ENCODE measurements around the gene ITIH3.

Gene ITIH3

GRCh38 chr3:52790741-52791140, 3.9 kb upstream of the ITIH3 start:
- no peak for DNase-seq (ENCODE audit: low read depth)
- TF ChIP-seq, protein P1, sequence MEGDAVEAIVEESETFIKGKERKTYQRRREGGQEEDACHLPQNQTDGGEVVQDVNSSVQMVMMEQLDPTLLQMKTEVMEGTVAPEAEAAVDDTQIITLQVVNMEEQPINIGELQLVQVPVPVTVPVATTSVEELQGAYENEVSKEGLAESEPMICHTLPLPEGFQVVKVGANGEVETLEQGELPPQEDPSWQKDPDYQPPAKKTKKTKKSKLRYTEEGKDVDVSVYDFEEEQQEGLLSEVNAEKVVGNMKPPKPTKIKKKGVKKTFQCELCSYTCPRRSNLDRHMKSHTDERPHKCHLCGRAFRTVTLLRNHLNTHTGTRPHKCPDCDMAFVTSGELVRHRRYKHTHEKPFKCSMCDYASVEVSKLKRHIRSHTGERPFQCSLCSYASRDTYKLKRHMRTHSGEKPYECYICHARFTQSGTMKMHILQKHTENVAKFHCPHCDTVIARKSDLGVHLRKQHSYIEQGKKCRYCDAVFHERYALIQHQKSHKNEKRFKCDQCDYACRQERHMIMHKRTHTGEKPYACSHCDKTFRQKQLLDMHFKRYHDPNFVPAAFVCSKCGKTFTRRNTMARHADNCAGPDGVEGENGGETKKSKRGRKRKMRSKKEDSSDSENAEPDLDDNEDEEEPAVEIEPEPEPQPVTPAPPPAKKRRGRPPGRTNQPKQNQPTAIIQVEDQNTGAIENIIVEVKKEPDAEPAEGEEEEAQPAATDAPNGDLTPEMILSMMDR (IDR thresholded peaks at IDR 0.05; ENCODE audit: low read depth, low read length, missing control alignments), result no peak
- no peak overlapping the region for H3K4me3 ChIP-seq (ENCODE audit: low read depth, low read length)
- in situ Hi-C loops (cut with HindIII; ENCODE audit: low sequenced_read_pairs), result no loop called here

GRCh38 chr3:52791366-52791765, 3.2 kb upstream of the ITIH3 start:
- H3K4me3 ChIP-seq (ENCODE audit: low read depth, low read length), result no peak overlapping the region
- TF ChIP-seq, protein P1 (IDR thresholded peaks at IDR 0.05; ENCODE audit: low read depth, low read length, missing control alignments), result no peak
- in situ Hi-C loops (cut with HindIII; ENCODE audit: low sequenced_read_pairs), result no loop called here
- DNase-seq (ENCODE audit: low read depth), result no peak

DNA sequence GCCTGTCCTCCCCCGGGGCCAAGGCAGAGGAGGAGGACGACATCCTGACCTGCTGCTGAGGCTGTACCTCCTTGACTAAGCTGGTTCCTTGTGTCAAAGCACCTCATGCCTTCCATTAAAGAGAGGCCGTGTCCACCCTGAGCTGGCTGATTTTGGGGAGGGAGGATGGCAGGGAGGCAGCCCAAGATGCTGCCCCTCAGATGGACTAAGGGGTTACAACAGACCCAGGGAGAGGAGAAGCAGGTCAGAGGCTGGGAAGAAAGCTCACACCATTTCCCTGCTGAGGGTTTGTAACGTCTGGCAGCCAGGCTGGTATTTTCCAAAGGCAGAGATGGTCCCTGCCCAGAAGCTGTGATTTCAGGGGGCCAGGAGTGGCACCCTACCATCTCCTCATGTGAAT, 2.7 kb upstream of the ITIH3 start:
- DNase-seq (ENCODE audit: low read depth), result no peak
- TF ChIP-seq, protein P1 (IDR thresholded peaks at IDR 0.05; ENCODE audit: low read depth, low read length, missing control alignments), result no peak
- in situ Hi-C loops (cut with HindIII; ENCODE audit: low sequenced_read_pairs), result no loop called here

GRCh38 chr3:52792413-52792812, 2.2 kb upstream of the ITIH3 start:
- in situ Hi-C loops (cut with HindIII; ENCODE audit: low sequenced_read_pairs), result no loop called here

More for the DNA sequence above, 2.7 kb upstream of the ITIH3 start:
- no peak overlapping the region for H3K4me3 ChIP-seq (ENCODE audit: low read depth, low read length)

GRCh38 chr3:52792961-52793695, 1.5 kb upstream of the ITIH3 start:
- no peak for DNase-seq (ENCODE audit: low read depth)
- in situ Hi-C loops (cut with HindIII; ENCODE audit: low sequenced_read_pairs), result no loop called here
- no peak overlapping the region for H3K4me3 ChIP-seq (ENCODE audit: low read depth, low read length)
- TF ChIP-seq, protein P1 (IDR thresholded peaks at IDR 0.05; ENCODE audit: low read depth, low read length, missing control alignments), result no peak

More at GRCh38 chr3:52792413-52792812, 2.2 kb upstream of the ITIH3 start:
- TF ChIP-seq, protein P1 (IDR thresholded peaks at IDR 0.05; ENCODE audit: low read depth, low read length, missing control alignments), result peak; percentile 46
- DNase-seq (ENCODE audit: low read depth), result no peak
- no peak overlapping the region for H3K4me3 ChIP-seq (ENCODE audit: low read depth, low read length)

DNA sequence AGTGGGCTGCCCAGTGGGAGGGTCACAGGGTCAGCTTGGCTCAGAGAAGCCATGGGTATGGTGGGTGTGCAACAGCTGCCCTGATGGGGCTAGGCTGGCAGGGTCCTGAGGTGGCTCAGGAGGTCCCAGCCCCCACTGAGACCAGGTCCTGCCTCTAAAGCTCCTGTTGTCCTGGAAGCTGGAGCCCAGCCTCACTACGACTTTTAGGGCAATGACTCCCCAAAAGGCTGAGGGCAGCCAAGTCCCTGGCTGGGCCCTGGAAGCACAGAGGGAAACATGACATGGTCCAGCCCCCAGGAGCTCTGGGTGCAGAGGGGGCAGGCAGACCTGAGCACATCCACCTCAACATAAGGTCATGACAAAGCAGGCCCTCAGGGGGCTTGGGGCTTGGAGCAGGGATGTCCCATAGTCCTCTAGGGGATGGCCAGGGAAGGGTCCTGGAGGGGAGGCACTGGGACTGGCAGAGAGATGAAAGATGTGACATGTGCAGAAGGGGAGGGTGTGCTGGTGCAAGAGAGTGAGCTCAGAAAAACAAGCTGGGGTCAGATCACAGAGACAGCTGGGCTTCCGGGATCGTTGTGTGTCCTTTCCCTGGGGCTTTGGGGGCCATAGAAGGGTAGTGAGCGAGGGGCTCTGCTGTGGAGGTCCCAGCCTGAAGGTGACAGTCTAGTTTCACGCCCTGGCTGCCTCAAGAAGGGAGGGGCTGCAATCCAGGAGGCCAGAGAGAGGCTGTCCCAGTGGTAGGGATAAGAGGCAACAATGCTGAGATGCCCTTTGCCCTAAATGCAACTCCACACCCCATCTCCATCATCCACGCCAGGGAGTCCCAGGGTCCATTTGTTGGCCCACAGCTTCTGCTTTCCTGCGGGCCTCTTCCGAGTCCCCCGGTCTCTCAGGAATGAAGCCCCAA, 639 bp upstream of the ITIH3 start:
- DNase-seq (ENCODE audit: low read depth), result no peak
- in situ Hi-C loops (cut with HindIII; ENCODE audit: low sequenced_read_pairs), result no loop called here
- no peak overlapping the region for H3K4me3 ChIP-seq (ENCODE audit: low read depth, low read length)
- TF ChIP-seq, protein P1 (IDR thresholded peaks at IDR 0.05; ENCODE audit: low read depth, low read length, missing control alignments), result no peak
